ENCODE results near the gene NAA20.

The NAA20 gene

GRCh38 chr20:20017001-20017843 is at the start of gene NAA20:
TSS of gene NAA20 (plus strand) at chr20:20017362. CDS start at chr20:20017397, 35 bp downstream.
- peak; percentile 96 for DNase-seq (ENCODE audit: insufficient read length, low spot score)
- FAIRE-seq = no peak
- peak; percentile 77; the same call in 1 of the 2 replicates for TF ChIP-seq POLR2A (IDR thresholded peaks at IDR 0.05; ENCODE audit: low read depth, low read length)

- FAIRE-seq = no peak
- DNase-seq (ENCODE audit: insufficient read length, low spot score) = no peak
- TF ChIP-seq POLR2A (IDR thresholded peaks at IDR 0.05; ENCODE audit: low read depth, low read length) = no peak
Observed at GRCh38 chr20:19967445-19967844, 49.7 kb upstream of the NAA20 start.

DNA sequence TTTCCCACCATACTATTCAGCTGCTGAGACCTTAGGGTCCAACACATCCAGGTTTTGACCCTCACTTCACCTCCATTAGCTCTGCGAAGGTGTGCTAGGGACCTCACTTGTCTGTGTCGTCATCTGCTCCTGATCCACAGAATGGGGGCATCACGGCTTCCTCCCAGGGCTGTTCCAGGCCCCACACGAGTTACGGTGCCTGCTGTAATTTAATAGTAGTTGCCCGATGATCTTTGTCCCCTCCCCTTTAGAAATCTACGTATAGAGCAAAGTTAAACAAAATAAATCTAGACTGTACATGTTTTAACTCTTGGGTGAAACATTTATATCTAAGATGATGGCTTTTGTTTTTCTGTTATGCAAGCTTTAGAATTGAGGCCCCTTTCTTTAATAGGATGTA is 49.1 kb upstream of the NAA20 start:
- no peak for FAIRE-seq
- no peak for TF ChIP-seq POLR2A (IDR thresholded peaks at IDR 0.05; ENCODE audit: low read depth, low read length)

DNA sequence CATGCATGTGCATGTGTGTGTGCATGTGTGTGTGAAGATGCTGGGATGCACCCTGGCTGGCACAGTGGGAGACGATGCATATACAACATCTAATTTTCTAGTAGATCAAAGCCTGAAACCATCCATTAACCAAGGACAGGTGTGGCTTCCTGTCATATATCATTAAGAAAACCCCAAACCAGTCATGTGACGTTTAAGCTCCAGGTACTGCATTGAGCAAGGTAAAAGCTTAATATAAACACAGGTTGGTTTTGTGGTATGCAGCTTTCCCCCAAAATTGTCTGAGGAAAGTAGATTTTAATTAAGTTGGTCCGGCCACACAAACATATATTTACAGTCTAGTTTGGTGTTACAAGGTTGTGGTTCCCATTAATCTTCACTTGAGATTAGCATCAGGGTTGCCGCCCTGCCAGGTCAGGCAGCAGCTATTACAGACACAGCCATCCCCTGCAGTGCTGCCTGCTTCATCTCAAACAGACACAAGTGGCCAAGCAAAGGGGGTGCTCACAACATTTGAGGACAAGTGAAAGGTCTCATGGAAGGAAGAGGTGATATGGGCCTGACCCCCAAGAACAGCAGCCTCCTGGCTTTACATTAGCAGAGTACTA is 48.6 kb upstream of the NAA20 start:
- no peak for TF ChIP-seq POLR2A (IDR thresholded peaks at IDR 0.05; ENCODE audit: low read depth, low read length)
- DNase-seq (ENCODE audit: insufficient read length, low spot score) = no peak
- no peak for FAIRE-seq

More for the DNA sequence above, 49.1 kb upstream of the NAA20 start:
- no peak for DNase-seq (ENCODE audit: insufficient read length, low spot score)

DNA sequence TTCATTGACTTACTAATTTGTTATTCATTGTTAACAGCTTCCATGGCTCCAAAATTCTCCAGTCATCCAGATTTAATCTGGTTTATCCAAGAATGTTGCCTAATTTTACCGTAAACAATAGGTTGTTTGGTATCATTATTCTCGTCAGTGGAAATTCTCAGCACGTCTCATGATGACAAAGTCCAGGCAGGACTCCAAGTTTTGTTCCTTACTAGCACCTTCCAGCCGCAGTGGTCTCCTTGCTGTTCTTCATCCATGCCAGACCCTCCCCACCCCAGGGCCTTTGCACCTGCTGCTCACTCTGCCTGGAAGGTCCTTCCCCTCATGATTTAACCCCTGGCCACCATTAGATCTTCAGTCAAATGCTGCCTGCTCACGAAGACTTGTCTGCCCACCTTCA is 48.1 kb upstream of the NAA20 start:
- DNase-seq (ENCODE audit: insufficient read length, low spot score) = no peak
- no peak for FAIRE-seq
- TF ChIP-seq POLR2A (IDR thresholded peaks at IDR 0.05; ENCODE audit: low read depth, low read length) = no peak

DNA sequence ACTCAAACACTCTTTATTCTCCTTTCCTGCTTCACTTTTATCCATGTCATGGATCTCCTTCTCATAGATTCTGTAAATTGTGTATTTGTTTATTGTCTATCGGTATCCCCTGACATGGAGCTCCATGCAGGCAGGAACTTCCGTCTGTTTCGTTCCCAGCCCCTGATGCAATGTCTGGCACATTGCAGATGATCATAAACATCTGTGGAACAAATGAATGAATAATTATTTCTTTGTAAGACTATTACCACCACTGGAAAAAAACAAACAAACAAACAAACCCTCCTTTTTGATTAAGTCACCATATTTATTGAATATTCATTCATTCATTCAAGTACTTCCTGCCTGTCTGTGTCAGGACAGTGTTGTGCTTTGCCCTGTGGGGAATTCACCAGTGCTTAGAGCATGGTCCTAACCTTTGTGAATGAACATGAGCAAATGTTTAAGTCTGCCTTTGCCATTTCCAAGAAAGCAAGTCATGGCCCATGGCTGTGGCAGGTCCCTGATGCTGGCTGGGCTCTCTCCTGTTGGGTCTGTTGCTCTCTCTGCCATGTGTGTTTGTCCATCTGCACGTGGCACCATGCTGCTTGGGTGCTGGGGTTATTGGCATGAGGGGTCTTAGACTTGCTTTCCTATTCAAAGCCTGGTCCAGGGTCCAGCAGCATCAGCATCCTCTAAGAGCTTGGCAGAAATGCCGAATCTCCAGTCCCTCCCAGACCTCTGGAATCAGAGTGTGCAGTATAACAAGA is 47.5 kb upstream of the NAA20 start:
- FAIRE-seq = no peak
- DNase-seq (ENCODE audit: insufficient read length, low spot score) = no peak
- TF ChIP-seq POLR2A (IDR thresholded peaks at IDR 0.05; ENCODE audit: low read depth, low read length) = no peak

- DNase-seq (ENCODE audit: insufficient read length, low spot score) (no peak), FAIRE-seq (no peak)
- TF ChIP-seq POLR2A (IDR thresholded peaks at IDR 0.05; ENCODE audit: low read depth, low read length) = no peak
Observed at GRCh38 chr20:19970256-19970765, 46.9 kb upstream of the NAA20 start.

DNA sequence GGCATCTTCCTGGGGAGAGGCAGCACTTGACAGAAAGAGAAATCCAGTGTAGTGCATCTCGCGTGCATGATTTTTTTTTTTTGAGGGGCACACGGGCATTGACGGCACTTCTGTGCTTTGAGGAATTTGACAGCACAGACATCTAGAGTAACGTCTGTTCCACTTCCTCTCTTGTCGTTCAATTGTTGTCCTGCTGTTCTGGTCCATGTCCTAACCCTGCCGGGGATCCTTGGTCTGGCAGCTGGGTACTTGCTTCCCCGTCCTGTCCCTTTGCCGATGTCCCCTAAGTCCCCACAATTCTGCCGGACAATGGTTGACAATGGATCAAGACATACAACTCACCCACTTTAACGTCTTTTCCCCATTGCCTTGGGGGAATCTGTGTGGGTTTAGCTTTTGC is 46.0 kb upstream of the NAA20 start:
- no peak for DNase-seq (ENCODE audit: insufficient read length, low spot score)
- no peak for FAIRE-seq
- no peak for TF ChIP-seq POLR2A (IDR thresholded peaks at IDR 0.05; ENCODE audit: low read depth, low read length)

DNA sequence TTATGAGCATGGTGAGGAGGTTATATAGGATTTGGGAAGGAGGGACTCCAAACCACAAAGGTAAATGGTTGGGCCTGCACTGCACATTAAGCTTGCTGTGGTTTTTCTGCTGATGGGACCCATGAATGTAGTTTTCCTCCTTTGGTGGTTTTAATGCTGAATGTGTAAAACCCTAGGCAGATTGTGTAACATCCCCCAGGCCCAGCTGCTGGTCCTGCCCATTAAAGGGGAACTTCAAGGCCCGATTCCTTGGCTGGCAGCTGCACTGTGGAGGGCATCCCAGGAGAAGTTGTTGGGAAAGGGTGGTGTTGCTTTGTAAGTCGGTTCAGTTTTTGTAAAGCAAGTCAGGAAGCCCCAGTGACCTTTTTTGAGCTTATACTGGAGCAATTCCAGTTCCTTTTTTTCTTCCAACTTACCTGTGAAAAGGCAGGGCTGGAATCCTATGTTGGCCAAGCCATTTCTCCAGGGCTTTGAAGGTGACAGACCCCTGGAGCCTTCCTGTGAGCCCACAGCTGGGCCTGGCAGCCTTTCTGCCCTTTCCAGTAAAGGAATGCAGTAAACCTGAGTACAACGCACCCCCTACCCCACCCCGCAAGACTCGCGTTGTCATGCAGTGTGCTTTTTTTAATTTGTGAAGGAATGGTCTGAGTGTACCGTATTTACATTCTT is 43.1 kb upstream of the NAA20 start:
- no peak for TF ChIP-seq POLR2A (IDR thresholded peaks at IDR 0.05; ENCODE audit: low read depth, low read length)
- no peak for FAIRE-seq
- DNase-seq (ENCODE audit: insufficient read length, low spot score) = peak; percentile 39

- FAIRE-seq = no peak
- DNase-seq (ENCODE audit: insufficient read length, low spot score) = peak; percentile 59
- TF ChIP-seq POLR2A (IDR thresholded peaks at IDR 0.05; ENCODE audit: low read depth, low read length) = peak; percentile 8; the same call in 1 of the 2 replicates
Observed at GRCh38 chr20:19974630-19975435, 42.3 kb upstream of the NAA20 start.

GRCh38 chr20:19975436-19975799 is 41.7 kb upstream of the NAA20 start:
- DNase-seq (ENCODE audit: insufficient read length, low spot score) = peak; percentile 26
- TF ChIP-seq POLR2A (IDR thresholded peaks at IDR 0.05; ENCODE audit: low read depth, low read length) = 0 out of 2 replicates have a peak, but pooled peaks have one; percentile 20
- no peak for FAIRE-seq

GRCh38 chr20:19975901-19976300 is 41.3 kb upstream of the NAA20 start:
- no peak for TF ChIP-seq POLR2A (IDR thresholded peaks at IDR 0.05; ENCODE audit: low read depth, low read length)
- DNase-seq (ENCODE audit: insufficient read length, low spot score) = no peak
- no peak for FAIRE-seq
